Posterior vena cava (tissue), 2 donors: ENCODE results near the gene PRAC2. TPM values are rescaled to one million over a fixed set of nuclear protein-coding genes. Genes with fewer than 3 reads are reported as not detected.

Experiments used
- DNase-seq: peaks from one replicate; pipeline ENCODE4 v3.0.0-alpha.2; 2020; ENCODE audit warnings: low spot score
- intact Hi-C, 2 donors: fragments of 100-400 bp; cut with DNase I; formaldehyde crosslinking; loops; one replicate each; pipeline versions ENCODE4 v1.14.1 to v1.14.2; 2022 to 2023
- total RNA-seq, 2 donors: library from RNA; stranded (reverse); fragmentation: NEBNext Ultra II Directional; extraction: Animal tissue kit (Norgen Biotek cat#: 25700); gene quantifications; one replicate each; pipeline ENCODE4 v1.2.1, GENCODE V29; 2021
- donor health status: DM: yes; HTN: yes; CAD: no.
- donor health status: DM: yes; HTN: yes; CAD: no.

Gene PRAC2
- total RNA-seq, 2 donors from 2014 or later, result not detected

DNA sequence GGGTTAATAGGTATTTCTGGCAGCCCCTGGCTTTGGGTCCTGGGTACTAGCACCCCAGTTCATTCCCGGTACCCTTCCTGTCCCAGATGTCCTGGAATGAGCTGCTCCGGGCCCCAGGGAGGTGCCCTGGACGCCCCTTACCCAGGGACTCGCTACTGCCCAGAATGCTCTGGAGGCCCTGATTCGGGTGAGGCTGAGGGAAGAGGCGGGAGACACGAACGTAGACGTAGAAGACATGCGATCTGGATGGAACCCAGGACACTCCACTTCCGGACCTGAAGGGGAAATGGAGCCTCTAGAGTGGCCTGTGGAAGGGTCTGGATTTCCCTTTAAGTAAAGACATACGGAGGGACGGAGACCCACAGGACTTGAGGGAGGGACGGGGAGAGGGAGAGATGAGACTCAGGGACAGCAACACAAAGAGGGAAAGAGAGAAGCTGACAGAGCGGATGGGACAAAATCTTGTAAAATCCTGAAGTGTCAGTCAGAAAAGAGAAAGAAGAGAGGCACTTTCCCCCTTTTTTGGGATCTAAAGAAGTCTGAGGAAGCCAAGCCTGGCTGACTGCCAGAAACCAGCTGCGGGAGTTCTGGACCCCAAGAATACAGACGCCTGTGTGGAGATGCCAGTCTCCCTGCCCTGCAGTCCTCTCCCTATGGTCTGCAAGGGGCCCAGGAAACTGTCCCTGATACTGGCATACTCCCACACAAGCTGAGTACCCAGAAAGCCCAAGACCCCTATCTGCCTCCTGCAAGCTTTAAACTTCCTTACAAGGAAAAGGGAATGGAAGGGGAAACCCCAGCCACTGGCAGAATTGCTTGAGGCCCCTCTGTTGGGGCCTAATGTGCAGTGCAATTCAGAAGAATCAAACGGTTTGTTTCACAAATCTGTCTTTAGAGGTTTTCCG is 6.6 kb downstream of the PRAC2 start:
- no peak for DNase-seq
- intact Hi-C loops, result loop anchor here in 1 of 2 donors (10.0 kb wide), 1 partner anchor 145 kb away; no protein-coding TSS in a partner anchor

DNA sequence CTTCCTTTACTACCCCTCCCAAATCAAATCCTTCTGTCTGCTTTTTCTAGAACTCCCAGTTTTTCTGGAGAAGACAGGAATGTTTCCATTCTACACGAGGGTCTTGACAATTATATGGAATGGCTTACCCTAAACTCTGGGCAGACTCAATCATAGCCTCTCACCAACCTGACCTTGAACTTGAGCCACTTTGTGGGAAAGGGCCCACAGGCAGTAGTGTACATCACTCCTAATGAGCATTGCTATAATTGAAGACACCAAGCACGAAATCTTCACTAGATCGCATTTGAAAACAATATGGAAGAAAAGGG is 7.2 kb downstream of the PRAC2 start:
- no peak for DNase-seq
- intact Hi-C loops, result no loop called here

DNA sequence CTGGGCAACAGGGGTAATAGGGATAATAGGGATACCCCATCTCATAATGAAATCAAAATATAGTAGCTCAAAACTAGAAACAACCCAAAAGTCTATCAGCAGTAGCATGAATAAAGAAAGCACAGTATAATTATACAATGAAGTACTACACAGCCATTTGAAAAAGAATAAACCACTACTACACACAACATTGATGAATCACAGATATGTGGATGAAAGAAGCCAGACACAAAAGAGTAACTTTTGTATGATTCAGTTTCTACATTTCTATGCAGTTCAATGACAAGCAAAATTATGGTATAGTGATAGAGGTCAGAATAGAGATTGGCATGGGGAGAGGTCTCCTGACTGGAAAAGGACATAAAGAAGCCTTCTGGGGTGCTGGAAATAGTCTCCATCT is 8.4 kb downstream of the PRAC2 start:
- no peak for DNase-seq
- intact Hi-C loops, result no loop called here

DNA sequence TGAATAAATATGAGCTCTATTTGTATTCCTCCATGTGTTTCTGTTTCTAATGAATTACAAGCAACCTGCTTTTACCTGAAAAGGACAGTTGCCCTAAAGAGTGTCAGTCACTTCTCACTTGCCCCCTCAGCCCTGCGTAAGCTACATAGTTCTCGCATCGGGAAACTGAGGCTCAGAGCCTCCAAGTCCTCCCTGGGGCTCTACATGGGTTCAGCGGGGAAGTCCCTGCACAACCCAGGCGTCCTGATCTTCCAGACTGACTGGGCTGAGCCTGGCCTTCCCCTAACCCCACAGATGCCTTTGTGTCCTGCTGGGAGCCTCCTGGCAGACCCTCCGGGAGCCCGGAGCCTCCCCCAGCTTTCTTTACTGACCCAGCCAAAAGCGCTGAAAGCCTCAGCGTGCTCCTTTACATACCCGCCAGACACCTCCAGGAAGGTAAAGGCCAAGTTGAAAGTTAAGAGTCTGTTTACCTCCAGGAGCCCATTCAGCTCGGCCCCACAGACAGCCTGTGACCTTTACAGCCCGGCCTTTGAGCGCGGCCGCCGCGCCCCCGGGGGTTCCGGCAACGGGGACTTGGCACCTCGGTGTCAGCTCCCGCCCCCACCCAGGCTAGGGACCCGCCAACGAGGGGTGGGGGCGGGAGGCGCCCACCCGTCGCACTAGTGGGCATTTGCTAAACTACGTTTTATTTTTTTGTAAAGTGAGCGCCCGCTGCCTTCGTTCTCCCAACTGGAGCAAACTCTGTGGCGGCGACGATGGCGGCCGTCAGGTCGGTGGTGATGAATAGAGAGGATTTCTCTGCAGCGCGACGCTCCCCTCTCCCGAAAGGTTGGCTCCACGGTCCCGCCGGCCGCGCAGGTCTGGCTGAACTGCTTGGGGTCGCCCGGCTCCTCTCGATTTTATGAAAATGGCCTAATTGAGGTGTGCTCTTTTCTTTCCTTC is 10.0 kb downstream of the PRAC2 start:
- DNase-seq, result no peak
- intact Hi-C loops, result no loop called here

DNA sequence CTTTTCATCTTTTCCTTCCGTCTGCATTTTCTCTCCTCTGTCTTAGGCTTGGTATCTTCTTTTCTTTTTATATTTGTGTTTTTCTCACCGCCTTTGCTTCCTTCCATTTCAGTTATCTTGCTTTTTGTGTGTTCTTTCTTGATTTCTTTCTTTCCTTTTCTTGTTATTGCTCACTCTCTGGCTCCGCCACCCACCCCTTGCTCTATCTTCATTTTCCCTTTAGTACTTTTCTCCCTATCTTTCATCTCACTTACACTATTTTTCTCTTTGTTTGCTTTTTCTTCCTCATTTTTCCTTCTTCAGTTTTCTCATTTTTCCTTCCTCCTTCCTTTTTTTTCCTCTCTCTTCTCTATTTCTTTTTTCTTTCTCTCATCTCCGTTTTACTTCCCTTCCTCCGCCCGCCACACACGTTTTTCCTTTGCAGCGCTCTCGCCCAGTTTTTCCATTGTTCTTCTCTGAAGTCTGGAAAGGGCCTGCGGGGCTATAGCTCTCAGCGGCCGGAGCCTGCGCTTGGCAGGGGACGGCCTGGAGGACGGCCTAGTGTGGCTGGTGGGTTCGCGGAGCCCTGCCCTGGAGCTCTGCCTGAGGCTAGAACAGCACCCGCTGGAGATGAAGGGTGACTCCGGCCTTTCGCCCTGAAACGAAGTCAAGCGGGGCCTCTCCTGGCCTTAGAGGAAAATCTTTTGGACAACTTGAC is 10.8 kb downstream of the PRAC2 start:
- no peak for DNase-seq
- intact Hi-C loops, result no loop called here

DNA sequence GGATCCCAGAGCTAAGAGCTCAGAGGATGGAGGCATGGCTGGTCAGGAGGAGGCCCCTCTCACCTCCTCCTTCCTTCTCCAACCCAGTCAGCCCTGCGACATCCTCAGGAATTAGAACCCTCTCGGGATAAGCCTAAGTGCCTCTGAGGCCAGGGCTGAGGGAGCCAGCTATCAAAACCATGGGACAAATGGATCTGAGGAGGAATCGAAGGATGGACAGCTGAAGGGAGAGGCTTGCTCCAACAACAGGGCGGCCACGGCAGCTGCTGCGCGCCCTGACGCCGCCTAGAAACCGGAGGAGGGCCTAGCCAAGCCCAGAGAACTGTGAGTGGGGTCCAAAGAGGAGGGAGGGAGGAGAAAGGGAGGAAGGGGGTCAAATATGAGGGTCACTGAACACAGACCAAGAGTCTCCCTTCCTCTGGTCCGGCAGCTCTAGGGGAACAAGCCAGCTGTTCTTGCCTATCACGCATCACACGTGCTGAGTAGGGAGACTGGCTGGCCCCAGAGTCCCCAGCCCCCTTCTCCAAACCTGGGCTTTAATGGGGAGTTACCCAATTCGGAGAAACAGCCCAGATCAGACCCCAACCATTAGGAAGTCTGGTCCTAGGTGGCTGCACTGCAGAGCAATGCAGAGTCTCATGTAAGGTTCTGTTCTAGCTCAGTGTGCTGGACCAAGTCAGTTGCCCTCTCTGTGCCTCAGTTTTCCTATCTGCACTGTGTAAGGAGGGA is 11.5 kb downstream of the PRAC2 start:
- intact Hi-C loops, result no loop called here
- no peak for DNase-seq

DNA sequence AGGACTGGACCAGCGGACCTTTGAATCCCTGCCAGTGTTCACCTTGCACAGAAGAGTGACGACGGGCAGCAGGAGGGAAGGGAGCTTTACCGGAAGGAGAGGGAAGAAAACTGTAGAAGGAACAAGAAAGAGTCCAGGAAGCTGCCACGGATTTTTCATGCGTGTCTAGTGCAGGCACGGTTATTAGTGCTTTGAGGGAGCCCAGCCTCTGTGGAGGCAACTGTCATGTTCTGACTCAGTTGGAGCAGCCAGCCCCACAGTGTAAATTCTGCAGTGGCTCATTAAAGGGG is 12.0 kb downstream of the PRAC2 start:
- intact Hi-C loops, result no loop called here
- DNase-seq, result no peak

DNA sequence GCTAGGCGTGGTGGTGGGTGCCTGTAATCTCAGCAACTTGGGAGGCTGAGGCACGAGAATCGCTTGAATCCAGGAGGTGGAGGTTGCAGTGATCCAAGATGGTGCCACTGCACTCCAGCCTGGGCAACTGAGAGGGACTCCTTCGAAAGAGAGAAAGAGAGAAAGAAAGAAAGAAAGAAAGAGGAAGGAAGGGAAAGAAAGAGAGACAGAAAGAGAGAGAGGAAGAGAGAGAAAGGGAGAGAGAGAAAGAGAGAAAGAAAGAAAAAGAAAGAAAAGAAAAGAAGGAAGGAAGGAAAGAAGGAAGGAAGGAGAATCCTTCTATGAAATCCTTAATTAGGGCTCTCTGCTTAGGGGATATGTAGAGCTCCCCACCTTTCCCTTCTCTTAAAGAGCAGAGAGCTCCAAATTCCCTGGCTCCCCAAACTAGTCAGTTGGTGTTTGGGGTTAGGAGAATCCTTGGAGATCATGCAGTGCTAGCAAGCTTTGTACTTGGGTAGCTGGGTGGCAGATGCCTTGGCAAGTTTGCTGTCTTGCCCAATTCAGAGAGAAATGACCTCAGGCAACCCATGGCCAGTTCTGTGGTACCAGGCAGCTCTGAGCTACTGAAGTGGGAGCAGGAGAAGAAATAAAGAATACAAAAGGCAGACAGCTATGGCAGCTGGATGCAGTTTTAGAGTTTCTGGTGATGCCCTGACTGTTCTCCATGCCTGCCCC is 14.5 kb downstream of the PRAC2 start:
- intact Hi-C loops, result no loop called here
- no peak for DNase-seq

DNA sequence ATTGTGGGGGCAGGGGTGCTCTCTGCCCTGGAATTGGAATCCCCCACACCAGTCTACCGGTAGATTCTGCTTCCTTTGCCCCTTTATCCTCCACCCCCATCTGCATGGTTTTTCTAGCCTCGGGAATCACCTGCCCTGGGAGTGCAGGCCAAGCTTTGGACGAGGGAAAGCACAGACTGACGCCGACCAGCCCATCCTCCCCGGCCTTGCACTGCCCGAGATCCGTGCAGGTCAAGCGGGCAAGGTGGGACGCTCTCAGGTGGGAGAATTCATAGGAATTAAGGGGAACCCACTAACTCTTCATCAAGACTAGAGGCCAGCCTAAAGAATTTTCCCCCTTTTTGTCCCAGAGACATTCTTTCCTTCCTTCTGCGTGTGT is 15.4 kb downstream of the PRAC2 start:
- intact Hi-C loops, result no loop called here
- DNase-seq, result no peak

DNA sequence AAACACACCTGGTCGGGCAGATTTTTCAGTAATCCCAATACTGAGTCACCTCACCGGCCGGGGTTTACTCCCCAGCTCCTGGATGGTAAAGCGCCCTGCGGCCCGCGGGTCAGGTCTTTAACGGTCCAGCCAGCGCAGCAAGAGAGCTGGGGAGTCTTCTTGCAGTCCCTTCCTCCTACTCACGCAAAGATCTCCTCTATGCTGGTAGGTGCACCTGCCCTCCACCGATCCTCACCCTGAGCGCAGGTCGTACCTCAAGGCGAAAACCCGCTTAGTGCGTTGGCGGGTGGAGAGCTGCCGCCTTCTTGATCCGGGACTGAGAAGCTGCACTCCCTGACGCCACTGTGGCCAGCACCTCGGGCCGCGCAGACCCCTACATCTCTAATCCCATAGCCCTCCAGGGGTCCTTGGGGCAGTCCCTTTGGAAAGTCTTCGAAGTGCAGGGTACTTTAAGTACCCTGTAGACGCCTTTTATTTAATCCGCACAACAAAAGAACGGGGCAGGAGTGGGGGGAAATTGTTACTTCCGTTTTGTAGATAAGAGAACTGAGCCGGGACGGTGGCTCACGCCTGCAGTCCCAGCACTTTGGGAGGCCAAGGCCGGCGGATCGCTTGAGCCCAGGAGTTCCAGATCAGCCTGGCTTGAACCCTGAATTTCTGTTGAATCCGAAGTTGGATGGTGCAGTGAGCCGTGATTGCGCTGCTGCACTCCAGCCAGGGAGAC is 16.0 kb downstream of the PRAC2 start:
- intact Hi-C loops, result no loop called here
- no peak for DNase-seq

DNA sequence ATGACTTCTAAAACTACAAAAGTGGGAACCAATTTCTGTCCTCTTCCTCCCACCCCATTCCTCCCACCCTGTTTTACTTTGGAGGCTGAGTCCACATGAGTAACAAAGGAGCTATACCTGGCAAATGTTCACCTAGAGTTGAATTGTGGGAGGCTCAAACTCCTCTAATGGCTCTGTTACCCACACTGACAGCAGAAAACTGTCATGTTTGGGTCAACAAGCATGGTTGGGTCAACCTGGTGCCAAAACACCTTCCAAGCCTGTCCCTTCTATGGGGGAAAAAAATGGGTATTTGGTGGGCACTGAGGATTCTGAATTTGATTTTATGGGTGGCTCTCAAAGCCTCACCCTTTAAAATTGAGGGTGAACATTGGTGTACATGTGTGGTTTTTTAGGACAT is 17.6 kb downstream of the PRAC2 start:
- intact Hi-C loops, result no loop called here
- no peak for DNase-seq

DNA sequence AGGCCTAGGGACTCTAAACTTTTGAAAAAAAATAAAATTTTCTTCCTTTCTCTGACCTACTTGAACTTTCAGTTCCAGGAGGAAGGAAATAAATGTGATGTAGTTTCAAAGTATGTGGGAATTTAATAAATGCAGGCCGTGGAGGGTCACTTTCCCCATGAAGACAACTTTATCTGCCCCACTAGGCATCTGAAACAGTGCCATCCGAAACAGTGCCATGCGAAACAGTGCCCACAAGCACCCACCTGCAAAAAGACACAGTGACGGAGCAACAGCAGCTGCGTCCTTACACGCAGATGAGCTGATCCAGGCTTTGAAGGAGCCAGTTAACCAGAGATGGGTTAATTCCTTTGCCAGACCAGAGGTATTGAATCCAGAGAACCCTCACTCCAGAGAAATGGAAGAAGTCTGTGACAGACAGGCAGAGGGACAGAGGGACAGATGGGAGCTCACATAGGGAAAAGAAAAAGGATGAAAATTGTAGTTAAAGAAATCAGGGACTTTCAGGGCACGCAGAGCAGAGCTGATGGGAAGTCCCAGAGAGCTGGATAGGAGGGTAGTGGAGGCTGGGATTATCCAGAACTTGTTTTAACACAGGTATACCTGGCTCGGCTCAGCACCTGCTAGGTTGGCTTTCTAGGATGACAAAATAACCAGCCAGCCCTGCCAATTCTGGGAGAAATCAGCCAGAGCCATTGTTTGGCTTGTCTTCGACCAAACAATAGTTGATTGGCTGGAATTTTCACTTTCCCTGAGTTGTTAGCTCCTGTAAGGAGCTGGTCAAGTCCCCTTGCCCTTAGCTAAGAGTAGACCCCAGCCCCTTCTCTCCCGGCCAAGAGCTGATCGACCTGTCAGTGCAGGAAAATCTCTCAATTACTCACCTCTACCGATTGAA is 22.6 kb downstream of the PRAC2 start:
- DNase-seq, result no peak
- intact Hi-C loops, result no loop called here

DNA sequence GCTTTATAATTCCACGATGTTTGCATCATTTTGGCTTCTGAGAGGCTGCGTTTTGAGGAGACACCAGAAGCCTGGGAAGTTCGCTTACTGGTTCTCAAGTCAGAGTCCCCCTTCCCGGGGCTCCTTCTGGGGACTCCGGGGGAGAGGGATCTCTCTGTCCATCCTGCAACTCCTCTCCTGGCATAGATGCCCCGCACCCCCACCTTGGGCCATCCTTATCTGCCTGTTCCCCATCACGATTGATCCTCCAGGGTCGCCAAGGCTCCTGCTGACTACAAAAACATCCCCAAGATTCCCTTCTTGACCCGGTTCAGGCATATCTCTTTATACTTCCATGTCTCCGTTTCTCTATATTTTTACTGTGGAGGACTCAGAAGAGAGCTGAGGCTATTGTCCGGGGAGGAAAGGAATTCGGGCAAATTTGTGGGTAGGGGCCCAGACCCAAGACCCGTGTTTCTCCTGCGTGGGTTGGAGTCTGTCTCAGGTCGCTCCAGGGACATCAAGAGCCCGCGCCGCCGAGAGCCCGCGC is 24.0 kb downstream of the PRAC2 start:
- intact Hi-C loops, result no loop called here
- DNase-seq, result peak; percentile 36

DNA sequence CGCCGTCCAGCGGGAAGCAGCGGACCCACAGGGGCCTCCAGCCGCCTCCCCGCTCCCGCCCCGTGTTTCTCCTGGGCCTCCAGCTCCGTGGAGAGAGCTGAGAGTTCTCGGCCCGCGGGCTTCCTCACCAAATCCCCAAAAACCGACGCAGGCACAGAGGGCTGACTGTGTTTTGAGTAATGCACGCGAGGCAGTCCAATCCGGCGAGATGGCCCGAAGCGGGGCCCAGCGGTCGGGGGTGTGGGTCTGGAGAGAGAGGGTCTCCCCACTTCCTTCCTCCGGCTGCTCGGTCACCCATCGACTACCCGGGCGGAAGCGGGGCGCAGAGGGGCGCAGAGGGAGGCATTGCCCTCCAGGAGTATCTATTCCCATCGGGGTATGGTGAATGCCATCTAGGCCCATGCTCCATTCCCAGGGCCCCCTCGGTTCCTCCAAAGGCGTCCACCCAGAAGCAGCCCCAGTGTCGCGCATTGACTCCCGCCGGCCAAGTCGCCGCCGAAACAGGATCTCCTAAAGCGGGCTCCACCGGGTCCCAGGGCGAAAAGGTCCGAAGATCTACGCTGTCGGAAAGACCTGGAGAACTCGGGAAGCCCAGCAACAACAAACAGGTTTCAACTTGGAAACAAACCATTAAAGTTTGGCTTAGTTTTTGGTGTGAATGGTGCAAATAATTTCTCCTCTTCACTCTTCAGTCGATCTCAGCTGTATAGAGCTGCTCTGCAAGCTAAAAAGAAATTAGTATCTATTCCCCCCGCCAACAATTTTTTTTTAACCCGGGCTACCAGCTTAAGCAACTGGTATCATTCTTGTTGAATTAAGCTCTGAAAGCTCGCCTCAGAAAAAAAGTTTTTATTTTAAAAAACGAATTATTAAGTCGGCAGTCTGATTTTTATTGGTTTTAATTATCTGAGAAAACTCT is 24.7 kb downstream of the PRAC2 start:
- intact Hi-C loops, result no loop called here
- peak; percentile 80 for DNase-seq

DNA sequence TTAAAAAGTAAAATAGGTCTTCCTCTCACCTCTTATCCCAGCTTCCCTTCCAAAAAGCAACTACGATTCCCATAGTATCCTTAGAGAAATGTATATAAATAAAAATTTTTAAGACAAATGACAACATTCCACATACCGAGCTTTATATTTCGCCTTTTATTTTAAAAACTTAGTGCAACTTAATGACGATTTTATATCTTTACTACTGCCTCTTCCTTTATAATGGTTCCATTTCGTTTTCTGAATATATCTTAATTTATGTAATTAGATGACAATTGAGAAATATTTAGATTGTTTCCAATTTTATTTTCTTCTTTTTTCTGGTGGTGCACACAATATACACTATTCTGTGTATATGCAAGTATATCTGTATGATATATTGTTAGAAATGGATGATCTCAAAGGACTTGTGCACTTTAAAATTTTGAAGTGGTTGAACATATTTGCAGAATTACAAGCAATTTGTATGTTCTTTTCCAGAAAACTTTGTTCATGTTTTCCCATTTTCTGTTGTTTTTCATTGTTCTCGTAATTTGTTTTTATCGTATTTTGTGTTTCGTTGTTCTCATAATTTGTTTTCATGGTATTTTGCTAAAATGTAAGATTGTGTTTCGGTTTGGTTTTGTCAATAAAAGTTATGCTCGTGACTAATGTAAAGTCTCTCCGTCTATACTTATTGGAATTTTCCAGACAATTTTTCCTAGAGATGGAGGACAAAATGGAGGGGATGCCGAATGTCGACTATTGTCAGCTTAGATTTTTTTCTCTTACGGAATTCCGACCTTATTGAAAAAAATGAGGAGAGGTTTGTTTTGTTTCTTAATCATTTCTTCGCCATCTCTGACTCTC is 26.0 kb downstream of the PRAC2 start:
- intact Hi-C loops, result no loop called here
- DNase-seq, result no peak
